ENCODE measurements around the gene CHCHD6.

Gene CHCHD6

GRCh38 chr3:126745760-126746394 lies 41.8 kb downstream of the CHCHD6 start:
- no peak overlapping the region for H3K4me2 ChIP-seq (ENCODE audit: low read length)
- no peaks in the 10 kb centered on the region for H3K9me3 ChIP-seq (ENCODE audit: insufficient read depth, low read length)
- no peaks in the 10 kb centered on the region for H4K20me1 ChIP-seq (ENCODE audit: insufficient read depth, low read length)
- no peaks in the 10 kb centered on the region for H3K36me3 ChIP-seq (replicated peaks; ENCODE audit: low read depth, low read length)
- TF ChIP-seq CTCF (IDR thresholded peaks at IDR 0.05; ENCODE audit: low read depth, low read length), result no peak
- H3K4me1 ChIP-seq (ENCODE audit: low read length), result no peaks in the 10 kb centered on the region
- no peak overlapping the region for H3K27ac ChIP-seq (ENCODE audit: low read length)
- no peaks in the 10 kb centered on the region for H3K27me3 ChIP-seq (ENCODE audit: low read depth, low read length)
- no peak overlapping the region for H3K4me3 ChIP-seq (ENCODE audit: low read length)
- H3K9ac ChIP-seq (ENCODE audit: low read length), result no peak overlapping the region
- H2AFZ ChIP-seq (ENCODE audit: low read depth, low read length), result no peak overlapping the region
- H3K79me2 ChIP-seq (ENCODE audit: low read length), result no peaks in the 10 kb centered on the region

DNA sequence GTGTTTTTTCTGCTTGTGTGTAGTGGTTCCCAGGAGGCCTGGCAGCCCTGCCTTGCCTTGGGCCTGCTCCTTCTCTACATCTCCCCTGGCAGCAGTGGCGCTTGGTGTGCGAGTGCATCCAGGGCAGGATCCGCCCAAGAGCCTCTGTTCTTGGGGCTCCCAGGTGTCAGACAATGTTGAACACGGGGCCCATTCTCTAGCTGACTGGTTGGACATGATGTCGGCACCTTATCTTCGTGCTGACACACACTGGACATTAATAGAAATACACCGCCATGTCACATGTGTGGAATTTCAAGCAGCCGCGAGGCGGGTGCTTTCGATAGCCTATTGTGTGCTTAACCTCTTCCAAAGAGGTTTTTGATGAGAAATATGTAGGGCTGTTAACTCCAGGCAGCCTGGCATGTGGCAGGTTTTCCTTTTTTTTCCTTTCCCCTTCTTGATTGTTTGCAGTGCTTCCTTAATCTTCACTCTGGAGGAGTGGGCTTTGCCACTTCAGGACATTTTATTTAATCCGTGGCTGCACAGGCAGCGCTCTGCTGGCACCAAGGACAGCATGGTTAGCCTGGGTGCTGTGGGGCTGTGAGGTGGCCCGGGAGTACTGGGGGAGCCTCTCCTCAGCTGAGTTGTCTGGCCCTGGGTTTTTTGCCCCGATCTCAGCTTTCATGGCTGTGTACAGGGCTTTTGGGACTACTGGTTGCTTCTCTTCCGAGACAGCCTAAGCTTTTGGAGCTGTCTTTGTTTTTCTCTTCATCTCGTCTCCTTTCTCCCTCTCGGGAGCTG lies 42.5 kb downstream of the CHCHD6 start:
- TF ChIP-seq CTCF (IDR thresholded peaks at IDR 0.05; ENCODE audit: low read depth, low read length) (no peak), EZH2phosphoT487 (IDR thresholded peaks at IDR 0.05; ENCODE audit: low read depth) (no peak)
- Histone ChIP-seq H3K27ac (ENCODE audit: low read length) (no peak overlapping the region), H4K20me1 (ENCODE audit: insufficient read depth, low read length) (no peaks in the 10 kb centered on the region), H3K36me3 (replicated peaks; ENCODE audit: low read depth, low read length) (no peaks in the 10 kb centered on the region), H3K4me3 (ENCODE audit: low read length) (no peak overlapping the region), H3K4me2 (ENCODE audit: low read length) (no peak overlapping the region), H3K9me3 (ENCODE audit: insufficient read depth, low read length) (no peaks in the 10 kb centered on the region), H3K4me1 (ENCODE audit: low read length) (no peaks in the 10 kb centered on the region), H3K27me3 (ENCODE audit: low read depth, low read length) (no peaks in the 10 kb centered on the region), H3K9ac (ENCODE audit: low read length) (no peak overlapping the region), H3K79me2 (ENCODE audit: low read length) (no peaks in the 10 kb centered on the region), H2AFZ (ENCODE audit: low read depth, low read length) (no peak overlapping the region)

DNA sequence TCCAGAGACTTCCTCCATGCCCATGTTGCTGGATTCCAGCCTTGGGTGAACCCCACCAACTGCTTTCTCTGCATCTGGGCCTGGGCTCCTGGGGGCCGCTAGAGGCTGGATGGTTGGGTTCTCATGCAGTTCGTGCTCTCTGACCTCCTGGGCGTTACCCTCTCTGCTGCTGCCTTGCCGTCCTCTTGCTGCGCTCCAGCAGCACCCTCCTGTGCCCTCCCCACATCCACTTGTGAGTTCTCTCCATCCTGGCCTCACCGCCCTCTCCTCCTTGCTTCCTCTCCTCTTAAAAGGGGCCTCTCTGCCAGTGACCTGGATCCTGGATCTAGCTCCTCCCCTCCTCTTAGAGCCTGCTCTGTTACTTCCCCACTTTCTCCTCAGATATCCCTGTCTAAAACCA lies 43.7 kb downstream of the CHCHD6 start:
- Histone ChIP-seq H3K4me2 (ENCODE audit: low read length) (no peak overlapping the region), H3K4me1 (ENCODE audit: low read length) (peaks cover 4% of the 10 kb centered on the region), H4K20me1 (ENCODE audit: insufficient read depth, low read length) (no peaks in the 10 kb centered on the region), H3K4me3 (ENCODE audit: low read length) (no peak overlapping the region), H2AFZ (ENCODE audit: low read depth, low read length) (no peak overlapping the region), H3K9me3 (ENCODE audit: insufficient read depth, low read length) (no peaks in the 10 kb centered on the region), H3K36me3 (replicated peaks; ENCODE audit: low read depth, low read length) (no peaks in the 10 kb centered on the region), H3K9ac (ENCODE audit: low read length) (no peak overlapping the region), H3K27ac (ENCODE audit: low read length) (no peak overlapping the region), H3K79me2 (ENCODE audit: low read length) (no peaks in the 10 kb centered on the region), H3K27me3 (ENCODE audit: low read depth, low read length) (no peaks in the 10 kb centered on the region)
- TF ChIP-seq EZH2phosphoT487 (IDR thresholded peaks at IDR 0.05; ENCODE audit: low read depth) (no peak), CTCF (IDR thresholded peaks at IDR 0.05; ENCODE audit: low read depth, low read length) (no peak)

DNA sequence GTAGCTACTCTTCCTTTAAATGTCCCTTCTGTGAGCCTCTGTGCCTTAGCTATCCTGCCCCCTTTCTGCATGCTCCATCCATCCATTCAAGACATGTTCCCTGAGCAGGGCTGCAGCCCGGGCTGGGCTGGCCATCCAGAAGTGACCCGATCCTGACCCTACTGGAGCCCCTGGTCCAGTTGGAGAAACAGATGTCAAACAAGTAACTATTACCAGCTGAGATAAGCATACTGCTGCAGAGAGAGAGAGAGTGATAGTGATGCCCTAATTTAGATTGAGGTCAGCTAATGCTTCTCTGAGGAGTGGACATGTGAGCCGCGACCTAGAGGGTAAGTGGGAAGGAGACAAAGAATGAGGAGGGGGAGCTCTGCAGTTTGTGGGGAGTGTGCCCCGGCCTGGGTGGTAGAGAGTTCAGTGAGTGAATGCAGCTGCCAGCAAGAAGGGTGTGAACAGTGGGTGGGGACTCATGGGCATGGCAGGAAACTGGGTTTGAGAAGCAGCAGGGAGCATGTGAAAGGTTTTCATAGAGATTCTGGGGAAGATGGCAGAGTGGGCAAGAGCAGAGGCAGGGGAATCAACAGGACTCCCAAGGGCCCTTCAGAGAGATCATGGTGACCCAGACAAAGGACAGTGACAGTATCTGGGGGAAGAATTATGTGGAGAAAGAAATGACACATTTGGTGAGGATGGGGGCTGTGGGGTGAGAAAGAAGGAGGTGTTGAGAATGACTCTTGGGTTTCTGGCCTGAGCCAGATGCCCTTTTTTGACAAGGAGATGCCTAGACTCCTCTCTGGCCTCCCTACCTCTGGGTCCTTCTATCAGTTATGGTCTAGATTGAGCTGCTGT lies 44.9 kb downstream of the CHCHD6 start:
- H4K20me1 ChIP-seq (ENCODE audit: insufficient read depth, low read length), result no peaks in the 10 kb centered on the region
- TF ChIP-seq EZH2phosphoT487 (IDR thresholded peaks at IDR 0.05; ENCODE audit: low read depth), result no peak
- TF ChIP-seq CTCF (IDR thresholded peaks at IDR 0.05; ENCODE audit: low read depth, low read length), result no peak

More for the DNA sequence above, 44.9 kb downstream of the CHCHD6 start:
- Histone ChIP-seq H3K4me1 (ENCODE audit: low read length) (peaks cover 4% of the 10 kb centered on the region), H3K9ac (ENCODE audit: low read length) (no peak overlapping the region), H3K9me3 (ENCODE audit: insufficient read depth, low read length) (no peaks in the 10 kb centered on the region), H2AFZ (ENCODE audit: low read depth, low read length) (no peak overlapping the region), H3K27ac (ENCODE audit: low read length) (no peak overlapping the region), H3K27me3 (ENCODE audit: low read depth, low read length) (no peaks in the 10 kb centered on the region), H3K4me2 (ENCODE audit: low read length) (no peak overlapping the region), H3K79me2 (ENCODE audit: low read length) (no peaks in the 10 kb centered on the region), H3K4me3 (ENCODE audit: low read length) (no peak overlapping the region), H3K36me3 (replicated peaks; ENCODE audit: low read depth, low read length) (no peaks in the 10 kb centered on the region)
